ENCODE data around the gene OTOP2.

The OTOP2 gene

DNA sequence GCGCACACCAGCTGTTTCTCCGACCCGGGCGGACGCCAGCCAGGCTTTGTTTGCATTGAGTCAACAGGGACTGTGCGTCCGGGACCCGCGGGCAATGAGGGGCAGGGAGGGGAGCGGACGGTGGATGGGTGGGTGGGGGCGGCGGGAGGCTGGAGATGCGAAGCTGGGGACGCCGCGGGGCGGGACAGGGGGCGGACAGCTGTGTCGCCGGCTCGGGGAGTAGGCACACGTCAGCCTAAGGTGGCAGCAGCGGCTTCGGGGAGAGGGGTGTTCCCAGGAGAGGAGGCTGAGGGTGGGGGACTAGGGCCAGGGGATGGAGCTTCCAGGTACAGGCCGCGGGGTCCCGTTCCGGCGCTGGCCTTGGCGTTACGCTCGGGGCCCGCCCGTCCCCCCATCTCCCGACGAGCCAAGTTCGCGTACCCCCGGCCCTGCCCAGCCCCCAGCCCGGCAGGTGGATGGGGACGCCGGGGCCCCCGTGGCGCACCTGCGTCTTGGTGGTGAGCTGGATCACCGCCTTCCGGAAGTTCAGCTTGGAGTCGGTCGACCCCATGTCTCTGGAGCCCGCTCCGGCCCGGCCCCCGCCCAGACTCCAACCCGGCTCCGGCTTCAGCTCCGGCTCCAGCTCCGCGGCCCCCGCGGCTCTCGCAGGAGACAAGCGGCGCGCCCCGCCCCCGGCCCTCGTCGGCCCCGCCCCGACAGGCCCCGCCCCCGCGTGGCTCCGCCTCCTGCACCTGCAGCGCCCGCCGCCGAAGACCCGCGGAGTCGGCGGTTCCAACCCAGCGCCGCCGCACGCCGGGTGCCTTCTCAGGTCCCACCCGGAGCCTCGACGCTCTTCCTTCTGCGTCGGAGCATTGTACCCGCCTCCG lies 48.3 kb downstream of the OTOP2 start, which contains the start of gene HID1 (continued):
- TF ChIP-seq, protein P1, sequence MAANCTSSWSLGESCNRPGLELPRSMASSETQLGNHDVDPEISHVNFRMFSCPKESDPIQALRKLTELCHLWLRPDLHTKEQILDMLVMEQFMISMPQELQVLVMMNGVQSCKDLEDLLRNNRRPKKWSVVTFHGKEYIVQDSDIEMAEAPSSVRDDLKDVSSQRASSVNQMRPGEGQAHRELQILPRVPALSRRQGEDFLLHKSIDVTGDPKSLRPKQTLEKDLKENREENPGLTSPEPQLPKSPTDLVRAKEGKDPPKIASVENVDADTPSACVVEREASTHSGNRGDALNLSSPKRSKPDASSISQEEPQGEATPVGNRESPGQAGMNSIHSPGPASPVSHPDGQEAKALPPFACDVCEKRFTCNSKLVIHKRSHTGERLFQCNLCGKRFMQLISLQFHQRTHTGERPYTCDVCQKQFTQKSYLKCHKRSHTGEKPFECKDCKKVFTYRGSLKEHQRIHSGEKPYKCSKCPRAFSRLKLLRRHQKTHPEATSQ (tag by site-specific recombination; IDR thresholded peaks at IDR 0.05), result no peak
- TF ChIP-seq, protein P2, sequence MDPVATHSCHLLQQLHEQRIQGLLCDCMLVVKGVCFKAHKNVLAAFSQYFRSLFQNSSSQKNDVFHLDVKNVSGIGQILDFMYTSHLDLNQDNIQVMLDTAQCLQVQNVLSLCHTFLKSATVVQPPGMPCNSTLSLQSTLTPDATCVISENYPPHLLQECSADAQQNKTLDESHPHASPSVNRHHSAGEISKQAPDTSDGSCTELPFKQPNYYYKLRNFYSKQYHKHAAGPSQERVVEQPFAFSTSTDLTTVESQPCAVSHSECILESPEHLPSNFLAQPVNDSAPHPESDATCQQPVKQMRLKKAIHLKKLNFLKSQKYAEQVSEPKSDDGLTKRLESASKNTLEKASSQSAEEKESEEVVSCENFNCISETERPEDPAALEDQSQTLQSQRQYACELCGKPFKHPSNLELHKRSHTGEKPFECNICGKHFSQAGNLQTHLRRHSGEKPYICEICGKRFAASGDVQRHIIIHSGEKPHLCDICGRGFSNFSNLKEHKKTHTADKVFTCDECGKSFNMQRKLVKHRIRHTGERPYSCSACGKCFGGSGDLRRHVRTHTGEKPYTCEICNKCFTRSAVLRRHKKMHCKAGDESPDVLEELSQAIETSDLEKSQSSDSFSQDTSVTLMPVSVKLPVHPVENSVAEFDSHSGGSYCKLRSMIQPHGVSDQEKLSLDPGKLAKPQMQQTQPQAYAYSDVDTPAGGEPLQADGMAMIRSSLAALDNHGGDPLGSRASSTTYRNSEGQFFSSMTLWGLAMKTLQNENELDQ (tag by site-specific recombination; IDR thresholded peaks at IDR 0.05; ENCODE audit: low read depth), result no peak
- TF ChIP-seq, protein P3, sequence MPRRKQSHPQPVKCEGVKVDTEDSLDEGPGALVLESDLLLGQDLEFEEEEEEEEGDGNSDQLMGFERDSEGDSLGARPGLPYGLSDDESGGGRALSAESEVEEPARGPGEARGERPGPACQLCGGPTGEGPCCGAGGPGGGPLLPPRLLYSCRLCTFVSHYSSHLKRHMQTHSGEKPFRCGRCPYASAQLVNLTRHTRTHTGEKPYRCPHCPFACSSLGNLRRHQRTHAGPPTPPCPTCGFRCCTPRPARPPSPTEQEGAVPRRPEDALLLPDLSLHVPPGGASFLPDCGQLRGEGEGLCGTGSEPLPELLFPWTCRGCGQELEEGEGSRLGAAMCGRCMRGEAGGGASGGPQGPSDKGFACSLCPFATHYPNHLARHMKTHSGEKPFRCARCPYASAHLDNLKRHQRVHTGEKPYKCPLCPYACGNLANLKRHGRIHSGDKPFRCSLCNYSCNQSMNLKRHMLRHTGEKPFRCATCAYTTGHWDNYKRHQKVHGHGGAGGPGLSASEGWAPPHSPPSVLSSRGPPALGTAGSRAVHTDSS (tag by site-specific recombination; IDR thresholded peaks at IDR 0.05), result no peak
- TF ChIP-seq ZNF544 (tag by site-specific recombination; IDR thresholded peaks at IDR 0.05), result no peak
- TF ChIP-seq, protein P4, sequence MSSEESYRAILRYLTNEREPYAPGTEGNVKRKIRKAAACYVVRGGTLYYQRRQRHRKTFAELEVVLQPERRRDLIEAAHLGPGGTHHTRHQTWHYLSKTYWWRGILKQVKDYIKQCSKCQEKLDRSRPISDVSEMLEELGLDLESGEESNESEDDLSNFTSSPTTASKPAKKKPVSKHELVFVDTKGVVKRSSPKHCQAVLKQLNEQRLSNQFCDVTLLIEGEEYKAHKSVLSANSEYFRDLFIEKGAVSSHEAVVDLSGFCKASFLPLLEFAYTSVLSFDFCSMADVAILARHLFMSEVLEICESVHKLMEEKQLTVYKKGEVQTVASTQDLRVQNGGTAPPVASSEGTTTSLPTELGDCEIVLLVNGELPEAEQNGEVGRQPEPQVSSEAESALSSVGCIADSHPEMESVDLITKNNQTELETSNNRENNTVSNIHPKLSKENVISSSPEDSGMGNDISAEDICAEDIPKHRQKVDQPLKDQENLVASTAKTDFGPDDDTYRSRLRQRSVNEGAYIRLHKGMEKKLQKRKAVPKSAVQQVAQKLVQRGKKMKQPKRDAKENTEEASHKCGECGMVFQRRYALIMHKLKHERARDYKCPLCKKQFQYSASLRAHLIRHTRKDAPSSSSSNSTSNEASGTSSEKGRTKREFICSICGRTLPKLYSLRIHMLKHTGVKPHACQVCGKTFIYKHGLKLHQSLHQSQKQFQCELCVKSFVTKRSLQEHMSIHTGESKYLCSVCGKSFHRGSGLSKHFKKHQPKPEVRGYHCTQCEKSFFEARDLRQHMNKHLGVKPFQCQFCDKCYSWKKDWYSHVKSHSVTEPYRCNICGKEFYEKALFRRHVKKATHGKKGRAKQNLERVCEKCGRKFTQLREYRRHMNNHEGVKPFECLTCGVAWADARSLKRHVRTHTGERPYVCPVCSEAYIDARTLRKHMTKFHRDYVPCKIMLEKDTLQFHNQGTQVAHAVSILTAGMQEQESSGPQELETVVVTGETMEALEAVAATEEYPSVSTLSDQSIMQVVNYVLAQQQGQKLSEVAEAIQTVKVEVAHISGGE (tag by site-specific recombination; conservative IDR thresholded peaks at IDR 0.05; ENCODE audit: low read depth), result peak; percentile 42; the same call in 1 of the 2 replicates
- TF ChIP-seq, protein P5, sequence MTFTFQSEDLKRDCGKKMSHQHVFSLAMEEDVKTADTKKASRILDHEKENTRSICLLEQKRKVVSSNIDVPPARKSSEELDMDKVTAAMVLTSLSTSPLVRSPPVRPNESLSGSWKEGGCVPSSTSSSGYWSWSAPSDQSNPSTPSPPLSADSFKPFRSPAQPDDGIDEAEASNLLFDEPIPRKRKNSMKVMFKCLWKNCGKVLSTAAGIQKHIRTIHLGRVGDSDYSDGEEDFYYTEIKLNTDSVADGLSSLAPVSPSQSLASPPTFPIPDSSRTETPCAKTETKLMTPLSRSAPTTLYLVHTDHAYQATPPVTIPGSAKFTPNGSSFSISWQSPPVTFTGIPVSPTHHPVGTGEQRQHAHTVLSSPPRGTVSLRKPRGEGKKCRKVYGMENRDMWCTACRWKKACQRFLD (tag by site-specific recombination; IDR thresholded peaks at IDR 0.05), result no peak
- TF ChIP-seq ZNF561 (tag by site-specific recombination; IDR thresholded peaks at IDR 0.05; ENCODE audit: borderline replicate concordance), result no peak
- no peak for TF ChIP-seq OVOL3 (tag by site-specific recombination; IDR thresholded peaks at IDR 0.05)
- TF ChIP-seq, protein P6, sequence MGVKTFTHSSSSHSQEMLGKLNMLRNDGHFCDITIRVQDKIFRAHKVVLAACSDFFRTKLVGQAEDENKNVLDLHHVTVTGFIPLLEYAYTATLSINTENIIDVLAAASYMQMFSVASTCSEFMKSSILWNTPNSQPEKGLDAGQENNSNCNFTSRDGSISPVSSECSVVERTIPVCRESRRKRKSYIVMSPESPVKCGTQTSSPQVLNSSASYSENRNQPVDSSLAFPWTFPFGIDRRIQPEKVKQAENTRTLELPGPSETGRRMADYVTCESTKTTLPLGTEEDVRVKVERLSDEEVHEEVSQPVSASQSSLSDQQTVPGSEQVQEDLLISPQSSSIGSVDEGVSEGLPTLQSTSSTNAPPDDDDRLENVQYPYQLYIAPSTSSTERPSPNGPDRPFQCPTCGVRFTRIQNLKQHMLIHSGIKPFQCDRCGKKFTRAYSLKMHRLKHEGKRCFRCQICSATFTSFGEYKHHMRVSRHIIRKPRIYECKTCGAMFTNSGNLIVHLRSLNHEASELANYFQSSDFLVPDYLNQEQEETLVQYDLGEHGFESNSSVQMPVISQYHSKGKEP (tag by site-specific recombination; IDR thresholded peaks at IDR 0.05), result no peak
- no peak for TF ChIP-seq MYNN (tag by site-specific recombination; IDR thresholded peaks at IDR 0.05; ENCODE audit: borderline replicate concordance)
- TF ChIP-seq OSR2 (tag by site-specific recombination; IDR thresholded peaks at IDR 0.05), result no peak
- TF ChIP-seq ZNF423 (tag by site-specific recombination; IDR thresholded peaks at IDR 0.05), result no peak
- TF ChIP-seq PRDM1 (tag by site-specific recombination; IDR thresholded peaks at IDR 0.05), result no peak
- TF ChIP-seq, protein P7, sequence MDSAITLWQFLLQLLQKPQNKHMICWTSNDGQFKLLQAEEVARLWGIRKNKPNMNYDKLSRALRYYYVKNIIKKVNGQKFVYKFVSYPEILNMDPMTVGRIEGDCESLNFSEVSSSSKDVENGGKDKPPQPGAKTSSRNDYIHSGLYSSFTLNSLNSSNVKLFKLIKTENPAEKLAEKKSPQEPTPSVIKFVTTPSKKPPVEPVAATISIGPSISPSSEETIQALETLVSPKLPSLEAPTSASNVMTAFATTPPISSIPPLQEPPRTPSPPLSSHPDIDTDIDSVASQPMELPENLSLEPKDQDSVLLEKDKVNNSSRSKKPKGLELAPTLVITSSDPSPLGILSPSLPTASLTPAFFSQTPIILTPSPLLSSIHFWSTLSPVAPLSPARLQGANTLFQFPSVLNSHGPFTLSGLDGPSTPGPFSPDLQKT (IDR thresholded peaks at IDR 0.05; ENCODE audit: borderline replicate concordance, low read depth, low read length), result no peak
- no peak for TF ChIP-seq ZNF677 (tag by site-specific recombination; IDR thresholded peaks at IDR 0.05)
- TF ChIP-seq, protein P8, sequence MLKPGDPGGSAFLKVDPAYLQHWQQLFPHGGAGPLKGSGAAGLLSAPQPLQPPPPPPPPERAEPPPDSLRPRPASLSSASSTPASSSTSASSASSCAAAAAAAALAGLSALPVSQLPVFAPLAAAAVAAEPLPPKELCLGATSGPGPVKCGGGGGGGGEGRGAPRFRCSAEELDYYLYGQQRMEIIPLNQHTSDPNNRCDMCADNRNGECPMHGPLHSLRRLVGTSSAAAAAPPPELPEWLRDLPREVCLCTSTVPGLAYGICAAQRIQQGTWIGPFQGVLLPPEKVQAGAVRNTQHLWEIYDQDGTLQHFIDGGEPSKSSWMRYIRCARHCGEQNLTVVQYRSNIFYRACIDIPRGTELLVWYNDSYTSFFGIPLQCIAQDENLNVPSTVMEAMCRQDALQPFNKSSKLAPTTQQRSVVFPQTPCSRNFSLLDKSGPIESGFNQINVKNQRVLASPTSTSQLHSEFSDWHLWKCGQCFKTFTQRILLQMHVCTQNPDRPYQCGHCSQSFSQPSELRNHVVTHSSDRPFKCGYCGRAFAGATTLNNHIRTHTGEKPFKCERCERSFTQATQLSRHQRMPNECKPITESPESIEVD (tag by site-specific recombination; IDR thresholded peaks at IDR 0.05), result no peak
- TF ChIP-seq ZNF830 (tag by site-specific recombination; IDR thresholded peaks at IDR 0.05; ENCODE audit: low read depth), result no peak
- TF ChIP-seq ZNF214 (tag by site-specific recombination; IDR thresholded peaks at IDR 0.05; ENCODE audit: borderline replicate concordance), result no peak
- TF ChIP-seq GFI1B (tag by site-specific recombination; IDR thresholded peaks at IDR 0.05), result no peak
- TF ChIP-seq ZNF747 (tag by site-specific recombination; IDR thresholded peaks at IDR 0.05), result no peak
- TF ChIP-seq ZNF138 (tag by site-specific recombination; IDR thresholded peaks at IDR 0.05; ENCODE audit: borderline replicate concordance), result no peak
- TF ChIP-seq KLF16 (tag by site-specific recombination; IDR thresholded peaks at IDR 0.05), result peak; percentile 45; the same call in 1 of the 2 replicates

Measured in HEK293 (cell line).